Measurements from ENCODE around the gene PCTP.

PCTP gene

GRCh38 chr17:55734128-55734781, 16.6 kb upstream of the PCTP start:
- TF ChIP-seq, protein P1, sequence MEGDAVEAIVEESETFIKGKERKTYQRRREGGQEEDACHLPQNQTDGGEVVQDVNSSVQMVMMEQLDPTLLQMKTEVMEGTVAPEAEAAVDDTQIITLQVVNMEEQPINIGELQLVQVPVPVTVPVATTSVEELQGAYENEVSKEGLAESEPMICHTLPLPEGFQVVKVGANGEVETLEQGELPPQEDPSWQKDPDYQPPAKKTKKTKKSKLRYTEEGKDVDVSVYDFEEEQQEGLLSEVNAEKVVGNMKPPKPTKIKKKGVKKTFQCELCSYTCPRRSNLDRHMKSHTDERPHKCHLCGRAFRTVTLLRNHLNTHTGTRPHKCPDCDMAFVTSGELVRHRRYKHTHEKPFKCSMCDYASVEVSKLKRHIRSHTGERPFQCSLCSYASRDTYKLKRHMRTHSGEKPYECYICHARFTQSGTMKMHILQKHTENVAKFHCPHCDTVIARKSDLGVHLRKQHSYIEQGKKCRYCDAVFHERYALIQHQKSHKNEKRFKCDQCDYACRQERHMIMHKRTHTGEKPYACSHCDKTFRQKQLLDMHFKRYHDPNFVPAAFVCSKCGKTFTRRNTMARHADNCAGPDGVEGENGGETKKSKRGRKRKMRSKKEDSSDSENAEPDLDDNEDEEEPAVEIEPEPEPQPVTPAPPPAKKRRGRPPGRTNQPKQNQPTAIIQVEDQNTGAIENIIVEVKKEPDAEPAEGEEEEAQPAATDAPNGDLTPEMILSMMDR (IDR thresholded peaks at IDR 0.05; ENCODE audit: insufficient read depth, missing control alignments): no peak
- FAIRE-seq (no peak), DNase-seq (ENCODE audit: insufficient read length, low spot score) (no peak)

GRCh38 chr17:55735731-55736405, 15.0 kb upstream of the PCTP start:
- DNase-seq (ENCODE audit: insufficient read length, low spot score) (no peak), FAIRE-seq (no peak)
- TF ChIP-seq, protein P1 (IDR thresholded peaks at IDR 0.05; ENCODE audit: insufficient read depth, missing control alignments): peak; percentile 89

DNA sequence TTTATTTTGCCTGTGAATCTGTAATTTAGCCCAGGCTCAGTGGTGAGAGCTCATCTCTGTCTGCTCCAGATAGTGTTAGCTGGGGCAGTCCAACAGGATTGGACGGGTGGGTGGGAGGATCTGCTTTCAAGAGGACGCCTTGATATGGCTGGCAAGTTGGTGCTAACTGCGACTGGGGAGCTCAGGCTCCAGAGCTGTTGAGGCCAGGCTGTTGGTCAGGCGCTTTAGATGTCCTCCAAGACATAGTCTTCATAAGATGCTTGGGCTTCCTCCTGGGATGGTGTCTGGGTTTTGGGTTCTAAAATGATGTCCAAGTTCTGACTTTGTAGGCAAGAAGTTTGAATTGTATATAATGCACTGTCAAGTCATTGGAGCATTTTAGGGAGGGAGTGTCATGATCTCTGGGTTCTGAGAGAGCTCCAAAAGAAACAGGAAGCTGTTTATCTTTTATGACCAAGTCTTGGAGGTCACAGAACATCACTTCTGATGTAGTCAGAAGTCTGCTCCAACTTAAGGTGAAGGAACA, 12.8 kb upstream of the PCTP start:
- DNase-seq (ENCODE audit: insufficient read length, low spot score) (no peak), FAIRE-seq (no peak)
- TF ChIP-seq, protein P1 (IDR thresholded peaks at IDR 0.05; ENCODE audit: insufficient read depth, missing control alignments): no peak

GRCh38 chr17:55740511-55741355, 10.1 kb upstream of the PCTP start:
- DNase-seq (ENCODE audit: insufficient read length, low spot score) (no peak), FAIRE-seq (no peak)
- TF ChIP-seq, protein P1 (IDR thresholded peaks at IDR 0.05; ENCODE audit: insufficient read depth, missing control alignments): no peak

GRCh38 chr17:55741356-55741700, 9.5 kb upstream of the PCTP start:
- no peak for FAIRE-seq
- DNase-seq (ENCODE audit: insufficient read length, low spot score): no peak
- TF ChIP-seq, protein P1 (IDR thresholded peaks at IDR 0.05; ENCODE audit: insufficient read depth, missing control alignments): no peak

DNA sequence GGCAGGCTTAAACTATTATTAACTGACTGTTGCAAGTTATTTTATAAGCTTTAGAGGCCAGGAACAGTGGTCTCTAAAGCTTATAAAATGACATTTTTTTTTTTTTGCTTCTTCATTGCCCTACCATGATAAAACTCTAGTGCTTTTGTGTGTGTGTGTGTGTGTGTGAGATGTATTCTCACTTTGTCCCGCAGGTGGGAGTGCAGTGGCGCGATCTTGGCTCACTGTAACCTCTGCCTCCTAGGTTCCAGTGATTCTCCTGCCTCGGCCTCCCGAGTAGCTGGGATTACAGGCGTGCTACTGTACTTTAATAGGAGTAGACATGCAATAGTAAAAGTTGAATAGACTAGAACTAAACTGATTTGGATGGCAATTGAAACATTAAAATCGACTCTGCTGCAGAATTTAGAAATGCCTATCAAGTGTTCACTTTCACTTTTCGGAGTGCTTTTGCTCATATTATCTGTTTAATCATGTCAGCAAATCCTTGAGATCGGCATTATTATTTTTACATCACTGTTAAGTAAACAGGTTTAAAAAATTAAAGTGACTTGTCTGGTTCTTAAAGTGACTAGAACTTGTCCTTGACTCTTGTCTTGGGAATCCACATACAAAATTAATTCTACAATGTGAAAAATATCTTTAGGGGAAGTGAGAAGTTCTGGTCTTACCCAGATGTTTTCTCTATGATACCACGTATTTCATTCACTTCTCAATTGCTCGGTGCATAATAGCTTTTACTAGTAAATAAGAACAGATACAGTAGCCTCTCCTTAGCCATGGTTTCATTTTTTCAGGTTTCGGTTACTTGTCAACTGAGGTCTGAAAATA, 8.4 kb upstream of the PCTP start:
- no peak for DNase-seq (ENCODE audit: insufficient read length, low spot score)
- no peak for FAIRE-seq
- TF ChIP-seq, protein P1 (IDR thresholded peaks at IDR 0.05; ENCODE audit: insufficient read depth, missing control alignments): no peak

Measured in D721Med (cell line).